Stomach smooth muscle (tissue), 2 donors: ENCODE data around the gene SOWAHA.

ENCODE experiments used
- H3K27ac ChIP-seq: one replicate; pipeline ENCODE4 v1.7.0; 2013; ENCODE audit warnings: mild to moderate bottlenecking, low read length, inconsistent platforms
- H3K27me3 ChIP-seq, 2 donors: one replicate each; pipeline ENCODE4 v1.7.0; 2013; ENCODE audit warnings: low read length in 2 of 2; ENCODE audit not compliant: insufficient read depth in 2 of 2, control insufficient read depth in 1 of 2
- H3K36me3 ChIP-seq, 2 donors: one replicate each; pipeline ENCODE4 v1.7.0; 2013; ENCODE audit warnings: low read length in 2 of 2; ENCODE audit not compliant: control insufficient read depth in 2 of 2, insufficient read depth in 2 of 2
- H3K4me1 ChIP-seq: one replicate; pipeline ENCODE4 v1.7.0; 2013; ENCODE audit warnings: low read length; ENCODE audit not compliant: control insufficient read depth, insufficient read depth
- H3K4me3 ChIP-seq, 2 donors: one replicate each; pipeline ENCODE4 v1.7.0; 2013; ENCODE audit warnings: low read length in 2 of 2
- H3K9ac ChIP-seq, 2 donors: one replicate each; pipeline ENCODE4 v1.7.0; 2013; ENCODE audit warnings: low read length in 2 of 2, mild to moderate bottlenecking in 1 of 2
- H3K9me3 ChIP-seq, 2 donors: one replicate each; pipeline ENCODE4 v1.7.0; 2013; ENCODE audit warnings: low read length in 2 of 2; ENCODE audit not compliant: control insufficient read depth in 2 of 2
- donor health status: healthy.
- donor health status: Pancreatic carcinoma.

Gene SOWAHA

DNA sequence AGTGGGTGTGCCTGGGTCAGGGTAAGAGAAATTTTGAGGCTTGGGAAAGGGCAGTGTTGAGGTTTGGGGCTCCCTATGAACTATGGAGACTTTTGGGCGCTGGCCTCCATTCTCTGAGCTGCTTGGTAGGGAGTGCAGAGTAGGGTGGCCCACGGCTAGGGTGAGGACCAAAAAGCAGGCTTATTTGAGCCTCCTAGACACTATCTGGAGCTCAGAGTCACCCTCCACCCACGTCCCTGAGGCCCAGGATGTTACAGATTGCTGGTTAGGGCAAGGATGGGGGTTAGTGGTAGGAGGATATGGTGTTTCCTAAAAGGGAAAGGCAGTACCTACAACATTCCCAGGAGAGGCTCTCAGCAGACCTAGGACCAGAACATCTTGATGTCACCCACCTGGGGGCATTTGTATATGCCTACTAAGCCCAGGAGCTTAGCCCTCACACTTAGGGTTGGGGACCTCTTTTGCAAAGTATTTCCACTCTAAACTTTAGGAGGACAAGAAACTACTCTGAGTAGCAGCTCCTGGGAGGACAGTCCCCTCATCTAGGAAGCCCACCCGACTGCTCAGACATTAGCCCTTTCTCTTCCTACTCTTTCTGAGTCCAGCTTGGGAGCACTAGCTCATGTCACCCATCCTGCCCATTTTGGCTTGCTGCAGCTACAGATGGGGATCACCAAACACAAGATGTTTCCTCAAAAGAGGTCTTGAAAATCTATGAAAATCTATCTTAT is 15.0 kb downstream of the SOWAHA start:
- Histone ChIP-seq H3K27me3 (peaks cover 21 to 38% of the 10 kb centered on the region in 2 donors), H3K9ac (no peak overlapping the region)

DNA sequence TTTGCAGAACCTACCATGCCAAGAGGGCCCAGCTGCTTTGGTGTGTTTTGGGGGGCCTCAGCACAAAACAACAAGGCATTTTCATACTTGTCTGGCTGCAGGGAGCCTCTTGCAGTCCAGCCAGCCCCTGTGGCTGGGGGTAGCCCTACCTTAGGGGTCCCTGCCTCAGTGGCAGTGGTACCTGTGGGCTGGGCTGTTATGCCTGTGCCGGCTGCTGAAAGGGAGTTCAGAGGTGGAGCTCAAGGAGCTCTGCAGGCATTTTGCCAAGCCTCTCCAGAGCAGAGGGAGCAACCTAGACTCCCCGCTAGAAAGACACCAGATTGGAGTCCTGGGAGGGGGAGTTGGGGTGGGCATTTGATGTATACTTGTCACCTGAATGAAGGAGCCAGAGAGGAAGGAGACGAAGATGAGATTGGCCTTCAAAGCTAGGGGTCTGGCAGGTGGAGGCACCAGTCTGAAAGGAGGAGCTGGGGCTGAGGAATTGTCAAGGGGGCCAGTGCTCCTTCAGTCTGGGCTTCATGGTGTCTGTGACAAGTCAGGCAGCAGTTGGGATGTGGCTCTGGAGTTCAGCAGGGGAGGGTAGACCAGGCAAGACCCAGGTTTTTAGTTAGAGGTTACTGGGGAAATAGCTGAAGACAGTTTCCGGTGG is 15.9 kb downstream of the SOWAHA start:
- Histone ChIP-seq H3K4me1 (peaks cover 14% of the 10 kb centered on the region), H3K27me3 (peaks cover 21 to 38% of the 10 kb centered on the region in 2 donors), H3K36me3 (no peaks in the 10 kb centered on the region), H3K9me3 (no peaks in the 10 kb centered on the region), H3K4me3 (peak overlapping the region in 1 of 2 donors; percentile 79), H3K27ac (no peak overlapping the region), H3K9ac (no peak overlapping the region)

More for the DNA sequence above, 15.0 kb downstream of the SOWAHA start:
- H3K4me3 ChIP-seq: no peak overlapping the region
- no peaks in the 10 kb centered on the region for H3K36me3 ChIP-seq
- no peak overlapping the region for H3K27ac ChIP-seq
- no peaks in the 10 kb centered on the region for H3K9me3 ChIP-seq
- H3K4me1 ChIP-seq: peaks cover 18% of the 10 kb centered on the region

DNA sequence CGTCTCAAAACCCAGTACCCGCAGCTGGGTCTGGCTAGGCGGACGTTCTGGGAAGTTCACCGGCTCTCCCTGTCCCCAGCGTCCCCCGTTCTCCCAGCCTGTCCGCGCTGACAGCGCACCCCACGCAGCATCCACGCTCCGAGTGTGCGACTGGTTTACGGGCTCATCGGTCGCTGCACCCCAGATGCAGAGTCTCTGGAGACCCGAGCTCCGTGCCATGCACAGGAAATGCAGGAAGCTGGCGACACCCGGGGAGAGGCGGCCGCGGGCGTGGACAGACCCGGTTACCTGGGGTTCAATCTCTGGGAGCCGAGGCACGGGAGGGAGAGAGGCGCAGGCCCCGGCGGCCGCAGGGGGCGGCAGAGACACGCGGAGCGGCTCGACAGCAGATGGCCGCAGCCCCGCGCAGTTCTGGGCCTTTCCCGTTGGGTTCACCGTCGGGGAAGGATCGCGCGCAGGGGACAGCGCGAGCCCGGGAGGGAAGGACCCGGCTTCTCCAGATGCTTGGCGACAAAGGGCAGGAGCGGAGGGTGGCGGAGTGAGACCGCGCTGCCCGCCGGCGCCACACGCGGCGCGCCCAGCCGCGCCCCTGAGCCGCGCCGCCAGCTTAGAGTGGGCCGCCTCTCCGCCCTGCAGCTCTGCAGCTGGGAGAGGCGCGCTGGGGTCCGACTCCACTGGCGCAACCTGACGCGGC is 16.8 kb downstream of the SOWAHA start:
- Histone ChIP-seq H3K9me3 (no peaks in the 10 kb centered on the region), H3K4me1 (peaks cover 14% of the 10 kb centered on the region), H3K27ac (no peak overlapping the region), H3K9ac (peak overlapping the region; percentile 64 to 66), H3K36me3 (no peaks in the 10 kb centered on the region), H3K4me3 (peak overlapping the region; percentile 66 to 79), H3K27me3 (peaks cover 16 to 34% of the 10 kb centered on the region in 2 donors)

DNA sequence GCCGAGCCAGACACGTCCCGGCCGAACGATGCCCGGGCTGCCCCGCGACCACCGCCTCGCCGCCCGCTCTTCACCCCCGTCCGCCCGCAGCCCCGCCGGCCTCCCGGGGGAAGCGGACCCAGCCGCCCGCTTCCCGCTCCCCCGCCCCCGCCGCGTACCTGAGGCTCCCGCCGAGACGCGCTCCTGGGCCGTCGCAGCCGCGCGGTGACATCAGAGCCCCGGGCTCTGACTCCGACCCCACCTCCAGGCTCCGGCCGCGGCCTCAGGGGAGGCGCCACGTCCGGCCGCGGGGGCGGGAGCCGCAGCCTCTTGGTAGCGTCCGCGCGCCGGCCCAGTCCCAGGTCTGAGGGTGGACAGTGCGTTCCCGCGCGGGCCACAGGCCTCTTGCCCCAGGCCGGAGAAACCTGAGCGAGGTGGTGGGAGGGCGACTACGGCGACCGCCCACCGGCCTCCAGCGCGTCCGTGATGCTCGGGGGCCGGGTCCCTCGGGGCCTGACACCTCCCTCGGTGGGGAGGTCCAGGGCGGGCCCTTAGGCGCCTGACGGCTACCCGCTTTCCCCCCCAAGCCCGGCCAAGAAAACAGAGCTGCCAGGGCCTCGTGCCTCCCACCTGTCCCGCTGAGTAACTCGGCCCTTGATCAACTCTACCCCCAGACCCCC is 17.5 kb downstream of the SOWAHA start, which contains the start of gene SHROOM1:
TSS of gene SHROOM1 (minus strand) at position 212 of the 659 bp plus-strand sequence. CDS start 4,507 bp downstream, outside the sequence.
- Histone ChIP-seq H3K4me3 (peak within 1 kb of the TSS; percentile 66 to 79), H3K4me1 (peaks cover 14% of the 10 kb centered on the region), H3K36me3 (no peaks in the 10 kb centered on the region), H3K27me3 (peaks cover 17 to 27% of the 10 kb centered on the region in 2 donors), H3K27ac (no peak within 1 kb of the TSS), H3K9me3 (no peaks in the 10 kb centered on the region), H3K9ac (peak within 1 kb of the TSS; percentile 64 to 66)

DNA sequence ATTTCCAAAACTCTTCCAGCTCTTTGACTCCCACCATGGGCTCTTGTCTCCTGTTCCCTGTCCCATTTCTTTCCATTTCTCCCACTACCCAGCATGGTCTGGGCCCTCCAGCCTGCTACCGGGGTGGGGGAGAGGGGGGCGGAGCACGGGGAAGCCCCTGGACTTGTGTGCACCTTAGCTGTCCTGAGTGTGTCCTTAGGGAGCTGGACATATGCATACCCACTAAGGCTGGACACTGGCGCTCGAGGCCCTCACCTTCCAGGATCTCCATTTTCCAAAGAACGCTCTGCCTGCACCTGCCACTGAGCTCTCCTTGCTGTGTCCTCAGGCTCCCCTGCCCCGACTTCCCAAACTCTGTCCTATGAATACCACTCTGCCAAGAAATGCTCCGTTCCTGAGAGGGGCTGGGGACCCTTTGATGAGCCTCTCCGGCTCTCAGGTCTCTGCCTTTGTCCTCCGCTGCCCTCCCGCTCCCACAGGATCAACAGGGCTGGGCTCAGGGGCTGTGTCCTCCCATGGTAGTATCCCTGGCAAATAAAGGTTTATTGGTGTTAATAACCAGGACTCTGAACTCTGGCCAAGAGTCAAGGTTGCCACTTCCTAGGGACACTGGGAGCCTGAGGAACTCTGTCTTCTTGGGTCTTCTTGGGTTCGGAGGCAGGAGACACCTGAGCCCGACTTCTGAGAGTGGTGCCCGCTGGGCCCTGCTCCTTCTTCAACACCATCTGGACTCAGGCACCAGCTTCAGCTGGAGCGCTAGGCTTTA is 18.2 kb downstream of the SOWAHA start:
- H3K4me3 ChIP-seq: peak overlapping the region in 1 of 2 donors; percentile 79
- peaks cover 14% of the 10 kb centered on the region for H3K4me1 ChIP-seq
- peak overlapping the region in 1 of 2 donors; percentile 53 for H3K9ac ChIP-seq
- peaks cover 14 to 20% of the 10 kb centered on the region in 2 donors for H3K27me3 ChIP-seq
- no peaks in the 10 kb centered on the region for H3K36me3 ChIP-seq
- H3K9me3 ChIP-seq: no peaks in the 10 kb centered on the region
- no peak overlapping the region for H3K27ac ChIP-seq

DNA sequence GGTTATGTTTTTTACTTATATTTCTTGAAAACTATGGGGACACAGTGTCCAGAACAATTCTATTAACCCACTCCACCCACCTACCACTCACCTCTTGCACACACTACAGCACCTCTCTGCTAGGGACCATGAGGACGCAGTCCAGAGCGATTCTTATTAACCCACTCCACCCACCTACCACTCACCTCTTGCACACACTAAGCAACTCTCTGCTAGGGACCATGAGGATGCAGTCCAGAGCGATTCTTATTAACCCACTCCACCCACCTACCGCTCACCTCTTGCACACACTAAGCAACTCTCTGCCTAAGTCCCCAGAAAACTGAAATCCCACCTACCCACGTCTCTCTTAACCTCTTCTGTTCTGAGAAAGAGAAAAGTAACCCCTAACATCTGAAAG is 19.5 kb downstream of the SOWAHA start:
- Histone ChIP-seq H3K27ac (no peak overlapping the region), H3K4me1 (peaks cover 14% of the 10 kb centered on the region), H3K9ac (no peak overlapping the region), H3K27me3 (peaks cover 7 to 13% of the 10 kb centered on the region in 2 donors), H3K36me3 (no peaks in the 10 kb centered on the region), H3K4me3 (no peak overlapping the region), H3K9me3 (no peaks in the 10 kb centered on the region)

DNA sequence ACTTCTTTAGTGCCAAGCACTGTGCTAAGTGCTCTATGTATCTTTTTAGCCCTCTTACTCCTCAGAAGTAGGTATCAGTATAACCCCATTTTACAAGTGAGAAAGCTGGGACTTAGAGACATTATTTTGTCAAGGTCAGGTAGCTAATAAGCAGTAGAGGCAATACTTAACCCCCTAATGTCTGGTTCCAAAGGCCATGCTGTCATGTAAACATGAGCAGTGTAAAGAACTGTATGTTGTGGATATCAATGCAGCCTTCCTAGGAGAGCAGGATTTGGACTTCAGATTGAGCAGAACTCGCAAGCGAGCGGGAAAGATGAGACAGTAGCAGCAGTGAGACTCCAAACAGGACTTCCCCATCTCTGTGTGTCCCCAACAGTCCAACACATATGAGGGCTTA is 21.0 kb downstream of the SOWAHA start:
- H3K4me3 ChIP-seq: no peak overlapping the region
- H3K9me3 ChIP-seq: no peaks in the 10 kb centered on the region
- peaks cover 14% of the 10 kb centered on the region for H3K4me1 ChIP-seq
- H3K27ac ChIP-seq: no peak overlapping the region
- no peak overlapping the region for H3K9ac ChIP-seq
- H3K36me3 ChIP-seq: no peaks in the 10 kb centered on the region
- H3K27me3 ChIP-seq: peaks cover 2 to 8% of the 10 kb centered on the region in 2 donors

DNA sequence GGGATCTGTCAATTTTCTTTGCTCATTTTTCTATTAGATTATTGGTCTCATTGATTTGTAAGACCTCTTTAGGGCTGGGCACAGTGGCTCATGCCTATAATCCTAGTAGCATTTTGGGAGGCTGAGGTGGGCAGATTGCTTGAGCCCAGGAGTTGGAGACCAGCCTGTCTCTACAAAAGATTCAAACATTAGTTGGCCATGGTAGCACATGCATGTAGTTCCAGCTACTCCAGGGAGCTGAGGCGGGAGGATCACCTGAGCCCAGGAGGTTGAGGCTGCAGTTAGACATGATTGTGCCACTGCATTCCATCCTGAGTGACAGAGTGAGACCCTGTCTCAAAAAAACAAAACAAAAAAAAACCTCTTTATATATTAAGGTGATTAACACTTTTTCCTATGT is 23.8 kb downstream of the SOWAHA start:
- H3K9ac ChIP-seq: no peak overlapping the region
- no peak overlapping the region for H3K4me3 ChIP-seq
- H3K36me3 ChIP-seq: no peaks in the 10 kb centered on the region
- peaks cover 0 to 2% of the 10 kb centered on the region in 2 donors for H3K27me3 ChIP-seq
- no peaks in the 10 kb centered on the region for H3K4me1 ChIP-seq
- H3K9me3 ChIP-seq: no peaks in the 10 kb centered on the region
- H3K27ac ChIP-seq: no peak overlapping the region

DNA sequence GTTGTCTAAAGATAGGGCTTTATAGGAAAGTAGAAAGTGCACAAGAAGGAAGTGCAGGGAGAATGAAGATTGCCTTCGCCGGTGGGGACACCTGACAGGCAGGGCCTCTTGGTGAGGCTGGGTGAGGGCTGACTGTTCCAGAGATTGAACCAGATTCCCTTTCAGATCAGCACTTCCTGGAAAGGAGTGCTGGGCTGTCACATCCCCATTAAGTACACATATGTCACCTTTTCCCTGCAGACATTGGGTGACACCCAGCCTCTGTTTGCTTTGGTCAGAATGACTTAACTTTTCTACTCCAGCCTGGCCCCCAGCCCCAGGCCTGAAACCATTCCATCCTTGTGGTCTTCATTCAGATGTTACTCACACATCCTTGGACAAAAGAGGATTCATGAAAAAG is 24.8 kb downstream of the SOWAHA start:
- H3K4me1 ChIP-seq: no peaks in the 10 kb centered on the region
- no peak overlapping the region for H3K4me3 ChIP-seq
- H3K9me3 ChIP-seq: no peaks in the 10 kb centered on the region
- H3K9ac ChIP-seq: no peak overlapping the region
- peaks cover 0 to 2% of the 10 kb centered on the region in 2 donors for H3K27me3 ChIP-seq
- no peaks in the 10 kb centered on the region for H3K36me3 ChIP-seq
- no peak overlapping the region for H3K27ac ChIP-seq
